ENCODE data around the gene FHL2.
"Not testable (repeated sequence)": the region's sequence is repeated elsewhere in the genome, so short reads cannot be mapped to it uniquely, and the experiment has no call there.

Gene FHL2

DNA sequence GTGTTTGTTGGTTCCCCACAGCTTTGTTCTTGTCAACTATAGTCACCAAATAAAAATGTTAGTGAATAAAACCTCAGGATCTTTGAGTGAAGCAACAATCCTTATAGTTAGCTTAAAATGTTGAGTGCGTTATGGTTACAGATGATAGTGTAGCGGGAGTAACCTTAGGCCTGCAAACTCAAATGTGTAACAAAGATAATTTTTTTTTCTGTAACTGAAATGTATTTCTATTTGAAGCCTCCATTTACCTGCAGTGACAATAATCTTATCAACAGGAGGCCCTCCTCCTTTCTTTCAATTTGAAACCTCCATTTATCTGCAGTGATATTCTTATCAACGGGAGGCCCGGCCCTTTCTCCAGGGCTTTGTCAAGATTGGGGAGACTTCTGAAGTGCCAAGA lies 64.6 kb downstream of the FHL2 start:
- H3K36me3 ChIP-seq: peaks cover 1 to 22% (median 11%) of the 10 kb centered on the region in 11 experiments; a peak in 17 of 22 replicates
- peak overlapping the region in 1 of 11 experiments; percentile 8; a peak in 1 of 22 replicates for H3K9ac ChIP-seq
- H3K4me2 ChIP-seq: no peak overlapping the region; a peak in 1 of 22 replicates
- peaks cover 28 to 47% (median 32%) of the 10 kb centered on the region in 10 experiments for H3K4me1 ChIP-seq
- H3K9me3 ChIP-seq (replicated peaks in 1 of 11): no peaks in the 10 kb centered on the region
- H3K27ac ChIP-seq: no peak overlapping the region
- H3K4me3 ChIP-seq: no peak overlapping the region
- TF ChIP-seq Cebpa-rat (IDR thresholded peaks at IDR 0.05): no peak
- H3K27me3 ChIP-seq: no peaks in the 10 kb centered on the region
- H4K20me1 ChIP-seq: peaks cover 0 to 5% (median 0%) of the 10 kb centered on the region in 11 experiments; a peak in 5 of 22 replicates

DNA sequence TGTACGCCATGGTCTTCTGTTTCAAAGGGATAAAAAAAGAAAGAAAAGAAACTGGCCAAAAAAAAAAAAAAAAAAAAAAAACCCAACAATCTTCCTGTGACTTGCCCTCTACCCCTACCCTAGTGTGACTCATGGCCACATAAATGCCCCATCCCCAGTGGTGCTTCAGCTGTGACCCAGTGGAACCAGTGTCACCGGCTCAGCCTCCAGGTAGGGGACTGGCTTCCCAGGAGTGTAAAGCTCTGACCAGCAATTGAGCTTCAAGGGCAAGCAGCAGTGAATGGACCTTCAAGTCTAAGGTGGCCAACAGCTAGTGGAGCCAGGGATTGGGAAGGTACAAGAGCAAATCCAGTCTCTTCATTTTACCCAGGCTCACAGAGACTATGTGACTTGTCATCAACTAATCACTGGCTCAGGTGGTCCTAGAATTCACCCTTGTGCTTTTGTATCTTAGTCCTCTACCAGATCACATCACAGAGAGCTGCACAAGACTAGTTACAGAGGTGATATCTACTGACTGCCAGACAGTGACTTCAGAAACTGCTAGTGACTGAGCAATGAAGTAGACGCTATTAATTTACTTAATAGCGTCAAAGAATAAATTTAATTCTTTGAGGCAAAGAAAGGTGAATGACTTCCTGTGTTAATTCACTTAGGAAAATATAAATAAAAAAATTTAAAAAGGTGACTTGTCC lies 68.0 kb downstream of the FHL2 start:
- peaks cover 0 to 21% (median 12%) of the 10 kb centered on the region in 11 experiments; a peak in 16 of 22 replicates for H3K36me3 ChIP-seq
- no peak overlapping the region for H3K4me3 ChIP-seq
- H3K9me3 ChIP-seq (replicated peaks in 1 of 11): no peaks in the 10 kb centered on the region
- H4K20me1 ChIP-seq: peaks cover 0 to 29% (median 16%) of the 10 kb centered on the region in 11 experiments; a peak in 10 of 22 replicates
- H3K9ac ChIP-seq: peak overlapping the region in 5 of 11 experiments; percentile 91 to 99 (median 92); a peak in 7 of 22 replicates
- H3K27me3 ChIP-seq: no peaks in the 10 kb centered on the region
- H3K27ac ChIP-seq: peak overlapping the region in 2 of 11 experiments; percentile 98 to 99; a peak in 3 of 22 replicates
- no peak for TF ChIP-seq Cebpa-rat (IDR thresholded peaks at IDR 0.05)
- peaks cover 23 to 40% (median 30%) of the 10 kb centered on the region in 10 experiments for H3K4me1 ChIP-seq
- H3K4me2 ChIP-seq: peak overlapping the region; percentile 71 to 95 (median 91)

DNA sequence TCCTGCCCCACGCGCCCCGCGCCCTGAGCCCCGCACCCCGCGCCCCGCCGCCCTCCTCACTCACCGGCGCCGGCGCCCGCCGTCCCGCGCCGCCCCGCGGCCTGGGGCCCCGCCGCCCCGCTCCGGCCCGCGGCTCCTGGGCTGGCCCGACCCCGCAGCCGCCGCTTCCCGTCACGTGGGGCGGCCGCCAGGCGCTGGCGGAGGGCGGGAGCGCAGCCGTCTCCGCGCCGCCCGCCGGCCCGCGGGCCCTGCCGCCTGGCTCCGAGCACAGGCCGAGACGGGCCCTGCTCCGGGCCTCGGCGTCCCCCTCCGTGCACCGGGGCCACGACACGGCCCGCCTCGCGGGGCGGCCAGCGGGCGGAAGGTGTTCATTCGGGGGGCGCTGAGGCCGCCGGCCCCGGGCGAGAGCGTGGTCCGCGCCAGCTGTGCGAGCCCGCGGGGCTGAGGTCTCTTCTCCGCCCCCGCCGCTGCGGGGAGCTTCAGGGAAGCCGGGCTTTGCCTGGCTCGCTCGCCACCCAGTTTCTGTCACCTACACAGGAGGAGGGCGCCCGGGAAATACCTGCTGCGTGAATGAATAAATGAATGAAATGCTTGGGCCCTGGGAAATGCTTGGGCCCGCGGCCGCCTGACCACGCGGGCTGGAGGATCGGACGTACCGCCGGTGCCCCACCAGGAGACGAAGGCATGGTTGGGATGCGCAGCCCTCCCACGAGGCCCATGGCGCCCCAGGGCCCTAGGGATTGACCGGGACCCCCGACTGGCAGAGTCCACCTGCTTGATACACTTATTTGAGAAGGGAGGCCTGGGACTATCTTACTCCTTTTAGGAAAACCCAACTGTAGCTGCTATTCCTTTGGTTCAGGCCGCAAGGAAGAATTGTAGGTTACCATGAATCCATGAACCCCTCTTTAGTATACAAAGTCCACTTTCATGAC lies 69.0 kb downstream of the FHL2 start, which contains the start of gene TGFBRAP1:
TSS of gene TGFBRAP1 (minus strand) at position 175 of the 935 bp plus-strand sequence. CDS start 21,434 bp downstream, outside the sequence.
- Histone ChIP-seq H3K36me3 (peaks cover 8 to 24% (median 19%) of the 10 kb centered on the region in 11 experiments; a peak in 21 of 22 replicates), H3K4me3 (peak within 1 kb of the TSS; percentile 63 to 84 (median 73)), H3K4me1 (peaks cover 32 to 42% (median 39%) of the 10 kb centered on the region in 10 experiments), H3K4me2 (peak within 1 kb of the TSS; percentile 91 to 100 (median 95)), H3K9ac (peak within 1 kb of the TSS; percentile 91 to 99 (median 94)), H3K27ac (peak within 1 kb of the TSS; percentile 80 to 99 (median 97)), H3K9me3 (replicated peaks in 1 of 11) (no peaks in the 10 kb centered on the region), H3K27me3 (no peaks in the 10 kb centered on the region), H4K20me1 (peaks cover 0 to 39% (median 20%) of the 10 kb centered on the region in 11 experiments; a peak in 14 of 22 replicates)
- no peak for TF ChIP-seq Cebpa-rat (IDR thresholded peaks at IDR 0.05)

DNA sequence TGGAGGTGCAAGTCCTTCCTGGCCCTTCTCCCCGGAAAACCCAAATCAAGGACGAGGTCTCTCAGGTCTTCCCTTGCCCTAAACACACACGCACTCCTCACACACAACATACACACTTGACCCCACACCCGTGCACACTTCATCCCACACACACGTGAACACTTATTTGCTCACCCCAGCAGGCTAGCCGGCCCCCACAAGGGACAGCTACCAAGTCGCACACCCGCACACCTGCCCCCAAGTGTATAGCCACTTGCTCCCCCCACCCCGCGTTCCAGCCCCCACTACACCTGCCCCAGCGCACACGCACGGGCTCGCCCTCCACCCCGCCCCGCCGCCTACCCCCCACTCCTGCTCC lies 69.7 kb downstream of the FHL2 start:
- Histone ChIP-seq H3K9me3 (replicated peaks in 1 of 11) (no peaks in the 10 kb centered on the region), H3K4me1 (peaks cover 39 to 46% (median 43%) of the 10 kb centered on the region in 10 experiments), H4K20me1 (peaks cover 0 to 45% (median 27%) of the 10 kb centered on the region in 11 experiments; a peak in 15 of 22 replicates), H3K9ac (peak overlapping the region; percentile 79 to 99 (median 94)), H3K36me3 (peaks cover 8 to 24% (median 15%) of the 10 kb centered on the region in 11 experiments; a peak in 20 of 22 replicates), H3K4me3 (peak overlapping the region; percentile 63 to 84 (median 73)), H3K27me3 (no peaks in the 10 kb centered on the region), H3K4me2 (peak overlapping the region; percentile 86 to 100 (median 94)), H3K27ac (peak overlapping the region; percentile 80 to 99 (median 97); a peak in 21 of 22 replicates)
- TF ChIP-seq Cebpa-rat (IDR thresholded peaks at IDR 0.05): no peak

DNA sequence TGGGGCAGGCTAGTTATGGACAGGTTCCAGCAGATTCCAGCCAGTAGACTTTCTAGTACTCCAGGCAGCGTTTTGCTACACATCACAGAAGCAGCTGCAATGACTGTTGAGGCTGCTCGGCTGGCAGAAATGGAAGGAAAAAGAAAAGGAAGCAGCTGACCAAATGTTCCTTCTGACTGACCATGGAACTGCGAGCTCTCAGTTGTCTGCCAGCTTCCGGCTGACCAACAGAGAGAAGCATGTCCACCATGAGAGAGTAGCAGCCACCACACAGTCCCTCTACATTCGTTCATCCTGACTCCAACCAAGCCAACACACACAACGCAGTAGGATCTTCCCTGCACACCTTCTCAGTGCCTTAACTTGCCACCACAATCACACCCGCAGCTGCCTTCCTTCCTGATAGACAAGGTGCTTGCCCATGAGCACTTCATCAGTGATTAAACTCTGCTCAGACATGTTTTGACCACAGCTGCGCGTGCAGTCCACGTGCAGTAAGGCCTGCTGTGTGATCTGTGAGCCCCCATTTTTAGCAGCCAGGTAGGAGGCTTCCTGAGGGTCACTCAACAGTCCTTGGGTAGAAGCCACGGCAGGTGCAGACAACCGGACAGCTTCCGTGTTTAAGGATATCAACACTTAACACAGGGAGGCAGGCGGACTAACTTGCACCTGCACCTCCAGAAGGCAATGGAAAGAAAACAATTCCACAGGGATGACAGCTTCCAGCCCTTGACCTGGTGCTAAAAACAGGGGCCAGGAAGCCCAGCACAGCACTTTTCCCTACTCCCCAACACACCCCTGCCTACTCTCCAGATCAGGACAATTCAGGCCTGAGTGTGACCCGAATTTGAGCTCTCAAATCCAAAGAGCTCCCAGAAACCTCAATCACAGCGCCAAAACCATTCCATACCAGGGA lies 70.3 kb downstream of the FHL2 start:
- Histone ChIP-seq H3K27me3 (no peaks in the 10 kb centered on the region), H3K9me3 (replicated peaks in 1 of 11) (no peaks in the 10 kb centered on the region), H3K27ac (peak overlapping the region; percentile 80 to 99 (median 97); a peak in 21 of 22 replicates), H3K36me3 (peaks cover 7 to 17% (median 12%) of the 10 kb centered on the region in 11 experiments; a peak in 19 of 22 replicates), H3K4me1 (peaks cover 45 to 53% (median 49%) of the 10 kb centered on the region in 10 experiments), H3K4me2 (peak overlapping the region; percentile 86 to 100 (median 94)), H4K20me1 (peaks cover 1 to 52% (median 31%) of the 10 kb centered on the region in 11 experiments; a peak in 17 of 22 replicates), H3K4me3 (peak overlapping the region; percentile 63 to 84 (median 73)), H3K9ac (peak overlapping the region; percentile 79 to 99 (median 94))
- TF ChIP-seq Cebpa-rat (IDR thresholded peaks at IDR 0.05): no peak

DNA sequence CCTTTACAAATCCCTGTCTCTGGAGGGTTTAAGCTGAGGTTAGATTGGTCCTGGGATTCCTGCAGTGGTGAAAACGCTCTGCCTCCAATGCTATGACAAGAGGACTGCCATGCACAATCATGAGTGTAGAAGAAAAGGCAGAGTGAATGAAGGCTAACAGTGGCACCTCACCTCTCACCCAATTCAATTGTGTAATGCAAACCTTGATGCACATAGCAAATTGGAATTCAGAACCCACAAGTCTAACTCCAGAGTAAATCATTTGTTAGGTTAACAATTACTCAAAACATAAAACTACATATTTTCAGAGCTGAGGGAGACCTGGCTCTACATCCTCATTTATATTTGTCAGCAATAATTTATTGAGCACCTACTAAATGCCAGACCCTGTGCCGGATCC lies 71.2 kb downstream of the FHL2 start:
- H3K4me2 ChIP-seq: peak overlapping the region; percentile 86 to 100 (median 94)
- peaks cover 53 to 61% (median 58%) of the 10 kb centered on the region in 10 experiments for H3K4me1 ChIP-seq
- peaks cover 10 to 60% (median 40%) of the 10 kb centered on the region in 11 experiments; a peak in 19 of 22 replicates for H4K20me1 ChIP-seq
- H3K27me3 ChIP-seq: no peaks in the 10 kb centered on the region
- H3K9ac ChIP-seq: peak overlapping the region in 7 of 11 experiments; percentile 79 to 99 (median 92); a peak in 4 of 22 replicates
- no peak for TF ChIP-seq Cebpa-rat (IDR thresholded peaks at IDR 0.05)
- H3K4me3 ChIP-seq: peak overlapping the region in 5 of 10 experiments; percentile 71 to 84 (median 73); a peak in 7 of 20 replicates
- H3K9me3 ChIP-seq (replicated peaks in 1 of 11): no peaks in the 10 kb centered on the region
- H3K36me3 ChIP-seq: peaks cover 8 to 20% (median 14%) of the 10 kb centered on the region in 11 experiments; a peak in 19 of 22 replicates
- peak overlapping the region in 2 of 11 experiments; percentile 80 to 93; a peak in 1 of 22 replicates for H3K27ac ChIP-seq

DNA sequence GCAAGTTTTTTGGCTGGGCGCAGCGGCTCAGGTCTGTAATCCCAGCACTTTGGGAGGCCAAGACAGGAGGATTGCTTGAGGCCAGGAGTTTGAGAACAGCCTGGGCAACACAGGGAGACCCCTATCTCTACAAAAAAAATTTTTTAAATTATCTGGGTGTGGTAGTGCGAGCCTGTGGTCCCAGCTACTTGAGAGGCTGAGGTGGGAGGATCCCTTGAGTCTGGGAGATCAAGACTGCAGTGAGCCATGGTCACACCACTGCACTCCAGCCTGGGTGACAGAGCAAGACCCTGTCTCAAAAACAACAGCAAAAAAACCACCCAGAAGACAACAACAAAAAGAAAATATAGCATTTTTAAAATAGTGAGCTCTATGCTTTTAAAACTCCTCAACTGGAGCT lies 71.6 kb downstream of the FHL2 start:
- H3K27me3 ChIP-seq; H3K27ac ChIP-seq; H3K9ac ChIP-seq; H3K4me3 ChIP-seq; H3K9me3 ChIP-seq (replicated peaks in 1 of 11): not testable (repeated sequence)
- Histone ChIP-seq H3K36me3 (peaks cover 8 to 24% (median 16%) of the 10 kb centered on the region in 11 experiments; a peak in 19 of 22 replicates), H3K4me1 (peaks cover 57 to 64% (median 60%) of the 10 kb centered on the region in 10 experiments), H3K4me2 (peak overlapping the region in 10 of 11 experiments; percentile 86 to 100 (median 95); a peak in 11 of 22 replicates), H4K20me1 (peaks cover 13 to 64% (median 41%) of the 10 kb centered on the region in 11 experiments; a peak in 19 of 22 replicates)
